ENCODE measurements around the gene PDE5A. TPM values are rescaled to one million over a fixed set of nuclear protein-coding genes. Genes with fewer than 3 reads are reported as not detected.

PDE5A gene
- total and polyA plus RNA-seq, 2 donors (not counting 1 experiment from before 2014, with no cell fraction given) = 0.49 to 1.4 TPM

- CTCF ChIA-PET = no interaction called here
Observed at GRCh38 chr4:119655111-119655837, 26.7 kb upstream of the PDE5A start.

More at GRCh38 chr4:119655111-119655837, 26.7 kb upstream of the PDE5A start:
- no peak for DNase-seq
- Histone ChIP-seq H3K36me3 (replicated peaks in 1 of 2; ENCODE audit: control extremely low read depth in 1 of 2, control insufficient read depth in 1 of 2, extremely low read depth in 1 of 2, insufficient read depth in 2 of 2, low read length in 1 of 2) (no peaks in the 10 kb centered on the region), H3K4me3 (ENCODE audit: control extremely low read depth in 1 of 5, extremely low read depth in 1 of 5, insufficient read depth in 1 of 5, low read depth in 2 of 5, low read length in 4 of 5) (no peak overlapping the region), H3K27ac (ENCODE audit: low read length in 2 of 2) (no peak overlapping the region), H3K27me3 (replicated peaks in 1 of 4; ENCODE audit: control extremely low read depth in 1 of 4, control insufficient read depth in 3 of 4, insufficient read depth in 4 of 4, low read length in 3 of 4) (no peaks in the 10 kb centered on the region), H2AFZ (ENCODE audit: insufficient read depth, low read depth, low read length, poor library complexity, severe bottlenecking) (no peak overlapping the region), H3K79me2 (ENCODE audit: control insufficient read depth, insufficient read depth, low read length) (no peaks in the 10 kb centered on the region), H3K4me2 (replicated peaks; ENCODE audit: low read depth, low read length, poor library complexity, severe bottlenecking) (no peak overlapping the region), H3K4me1 (ENCODE audit: control insufficient read depth in 2 of 2, insufficient read depth in 2 of 2, low read length in 2 of 2) (no peaks in the 10 kb centered on the region), H4K20me1 (ENCODE audit: control insufficient read depth, insufficient read depth, low read length, poor library complexity, severe bottlenecking) (no peaks in the 10 kb centered on the region), H3K9ac (ENCODE audit: low read length) (no peak overlapping the region), H3K9me3 (ENCODE audit: control extremely low read depth in 1 of 3, control insufficient read depth in 2 of 3, insufficient read depth in 1 of 3, low read length in 2 of 3) (no peaks in the 10 kb centered on the region)
- no peak overlapping the region for H3K27ac Mint-ChIP-seq
- intact Hi-C loops (cut with micrococcal nuclease) = no loop called here
- WGBS (ENCODE audit: insufficient coverage) = no CpG with 5 or more reads among the region's 4 CpGs
- no peaks in the 10 kb centered on the region for H3K4me1 Mint-ChIP-seq
- TF ChIP-seq EZH2 (IDR thresholded peaks at IDR 0.05; ENCODE audit: borderline replicate concordance, insufficient read depth, low read depth, low read length, poor library complexity, severe bottlenecking) (no peak), CTCF (IDR thresholded peaks at IDR 0.05) (no peak)
- no peak for ATAC-seq (ENCODE audit: low read depth)
- peaks cover 3% of the 10 kb centered on the region for H3K27me3 Mint-ChIP-seq
- POLR2A ChIA-PET = no interaction called here
- H3K4me3 Mint-ChIP-seq = no peak overlapping the region
- H3K9me3 Mint-ChIP-seq (ENCODE audit: insufficient read depth) = no peaks in the 10 kb centered on the region
